HepG2 (cell line): Measurements from ENCODE around the gene EXOC3L4. TPM values are rescaled to one million over a fixed set of nuclear protein-coding genes. Genes with fewer than 3 reads are reported as not detected.

Experiments used
- polyA plus RNA-seq, 8 experiments: library from polyadenylated mRNA; depleted of rRNA in 3 of 8; stranded (reverse) in 7 of 8; unstranded in 1 of 8; fragments of >200 nt; fragmentation: Illumina TruSeq in 4 of 8; extraction: Trizol in 4 of 8; gene quantifications; 2 replicates each; pipeline versions ENCODE4 v1.2.1 to v1.2.3, GENCODE V29; 2011 to 2016; ENCODE audit warnings: low read depth in 4 of 8, missing spikeins in 1 of 8, mixed read lengths in 1 of 8; ENCODE audit not compliant: insufficient read depth in 1 of 8
- total RNA-seq, 5 experiments: library from RNA; depleted of rRNA; stranded (reverse); fragments of >200 nt; fragmentation: Illumina TruSeq; extraction: Trizol; gene quantifications; 2 replicates each; pipeline ENCODE4 v1.2.3, GENCODE V29; 2016; ENCODE audit warnings: low read depth in 1 of 5

EXOC3L4 gene
- total and polyA plus RNA-seq, 2 of the 13 experiments (the other 11 are each of a cell fraction or from before 2014, with no cell fraction given): 11.8 to 27.0 TPM

Other genes with a start within 250 kb of the EXOC3L4 start
- gene AMN, start 172.1 kb upstream of the EXOC3L4 start, total RNA-seq (2016; rRNA removed; fragmentation: Illumina TruSeq; extraction: Trizol): 8.2 and 33.1 TPM in 2 replicates
- 9.8 and 18.9 TPM in 2 replicates for gene AMN, start 172.1 kb upstream of the EXOC3L4 start, polyA plus RNA-seq (2011; rRNA removed)
- 19.7 and 20.2 TPM in 2 replicates for gene CDC42BPB, start 37.2 kb upstream of the EXOC3L4 start, total RNA-seq (2016; rRNA removed; fragmentation: Illumina TruSeq; extraction: Trizol)
- gene CDC42BPB, start 37.2 kb upstream of the EXOC3L4 start, polyA plus RNA-seq (2011; rRNA removed): 32.3 and 33.3 TPM in 2 replicates
- gene LBHD2, start 10.5 kb upstream of the EXOC3L4 start, total RNA-seq (2016; rRNA removed; fragmentation: Illumina TruSeq; extraction: Trizol): 0.72 and 1.00 TPM in 2 replicates
- gene LBHD2, start 10.5 kb upstream of the EXOC3L4 start, polyA plus RNA-seq (2011; rRNA removed): 0.67 and 0.95 TPM in 2 replicates
- gene TNFAIP2, start 28.7 kb downstream of the EXOC3L4 start, total RNA-seq (2016; rRNA removed; fragmentation: Illumina TruSeq; extraction: Trizol): 0.45 and 0.46 TPM in 2 replicates
- 0.91 and 1.5 TPM in 2 replicates for gene TNFAIP2, start 28.7 kb downstream of the EXOC3L4 start, polyA plus RNA-seq (2011; rRNA removed)
- gene EIF5, start 239.5 kb downstream of the EXOC3L4 start, total RNA-seq (2016; rRNA removed; fragmentation: Illumina TruSeq; extraction: Trizol): 281 and 333 TPM in 2 replicates
- gene EIF5, start 239.5 kb downstream of the EXOC3L4 start, polyA plus RNA-seq (2011; rRNA removed): 147 and 189 TPM in 2 replicates